Muscle layer of duodenum (tissue), 2 donors: ENCODE measurements around the gene DLX2.

Experiments
- H3K27ac ChIP-seq: one replicate; pipeline ENCODE4 v1.7.0; 2013; ENCODE audit warnings: mild to moderate bottlenecking, low read length
- H3K27me3 ChIP-seq: one replicate; pipeline ENCODE4 v1.7.0; 2013; ENCODE audit warnings: low read depth, mild to moderate bottlenecking, control low read depth, low read length
- H3K36me3 ChIP-seq, 2 donors: one replicate each; pipeline ENCODE4 v1.7.0; 2013; ENCODE audit warnings: low read length in 2 of 2, control low read depth in 1 of 2, mild to moderate bottlenecking in 1 of 2; ENCODE audit not compliant: insufficient read depth in 2 of 2, control insufficient read depth in 1 of 2
- H3K4me1 ChIP-seq, 2 donors: one replicate each; pipeline ENCODE4 v1.7.0; 2013; ENCODE audit warnings: low read length in 2 of 2, mild to moderate bottlenecking in 2 of 2, control low read depth in 1 of 2, moderate library complexity in 1 of 2; ENCODE audit not compliant: insufficient read depth in 2 of 2, control insufficient read depth in 1 of 2
- H3K4me3 ChIP-seq, 2 donors: one replicate each; pipeline ENCODE4 v1.7.0; 2013; ENCODE audit warnings: low read length in 2 of 2, low read depth in 1 of 2, mild to moderate bottlenecking in 1 of 2
- H3K9me3 ChIP-seq, 2 donors: one replicate each; pipeline ENCODE4 v1.7.0; 2013; ENCODE audit warnings: low read length in 2 of 2, control low read depth in 1 of 2, mild to moderate bottlenecking in 1 of 2; ENCODE audit not compliant: control insufficient read depth in 1 of 2
- donor health status: healthy.

The DLX2 gene

GRCh38 chr2:172056293-172056692 is 46.4 kb downstream of the DLX2 start:
- Histone ChIP-seq H3K4me3 (no peak overlapping the region), H3K27ac (no peak overlapping the region), H3K9me3 (no peaks in the 10 kb centered on the region), H3K4me1 (no peaks in the 10 kb centered on the region), H3K27me3 (no peaks in the 10 kb centered on the region), H3K36me3 (no peaks in the 10 kb centered on the region)

GRCh38 chr2:172053486-172053885 is 49.2 kb downstream of the DLX2 start:
- Histone ChIP-seq H3K4me3 (no peak overlapping the region), H3K27ac (no peak overlapping the region), H3K4me1 (no peaks in the 10 kb centered on the region), H3K9me3 (no peaks in the 10 kb centered on the region), H3K27me3 (no peaks in the 10 kb centered on the region), H3K36me3 (no peaks in the 10 kb centered on the region)

GRCh38 chr2:172052000-172052983 is 50.4 kb downstream of the DLX2 start:
- H3K27me3 ChIP-seq: no peaks in the 10 kb centered on the region
- no peaks in the 10 kb centered on the region for H3K4me1 ChIP-seq
- no peaks in the 10 kb centered on the region for H3K9me3 ChIP-seq
- H3K27ac ChIP-seq: no peak overlapping the region
- H3K4me3 ChIP-seq: no peak overlapping the region
- no peaks in the 10 kb centered on the region for H3K36me3 ChIP-seq

GRCh38 chr2:172050479-172051125 is 52.1 kb downstream of the DLX2 start:
- no peaks in the 10 kb centered on the region for H3K27me3 ChIP-seq
- H3K9me3 ChIP-seq: no peaks in the 10 kb centered on the region
- H3K4me3 ChIP-seq: no peak overlapping the region
- no peaks in the 10 kb centered on the region for H3K4me1 ChIP-seq
- H3K36me3 ChIP-seq: no peaks in the 10 kb centered on the region
- H3K27ac ChIP-seq: no peak overlapping the region

GRCh38 chr2:172049567-172050120 is 53.1 kb downstream of the DLX2 start:
- Histone ChIP-seq H3K27ac (no peak overlapping the region), H3K9me3 (no peaks in the 10 kb centered on the region), H3K4me3 (no peak overlapping the region), H3K27me3 (no peaks in the 10 kb centered on the region), H3K4me1 (no peaks in the 10 kb centered on the region), H3K36me3 (no peaks in the 10 kb centered on the region)
